ENCODE measurements around the gene UVSSA. TPM values are rescaled to one million over a fixed set of nuclear protein-coding genes. Genes with fewer than 3 reads are reported as not detected.

The UVSSA gene
- total and polyA plus RNA-seq, 2 experiments from 2014 or later, result 2.9 to 4.1 TPM

DNA sequence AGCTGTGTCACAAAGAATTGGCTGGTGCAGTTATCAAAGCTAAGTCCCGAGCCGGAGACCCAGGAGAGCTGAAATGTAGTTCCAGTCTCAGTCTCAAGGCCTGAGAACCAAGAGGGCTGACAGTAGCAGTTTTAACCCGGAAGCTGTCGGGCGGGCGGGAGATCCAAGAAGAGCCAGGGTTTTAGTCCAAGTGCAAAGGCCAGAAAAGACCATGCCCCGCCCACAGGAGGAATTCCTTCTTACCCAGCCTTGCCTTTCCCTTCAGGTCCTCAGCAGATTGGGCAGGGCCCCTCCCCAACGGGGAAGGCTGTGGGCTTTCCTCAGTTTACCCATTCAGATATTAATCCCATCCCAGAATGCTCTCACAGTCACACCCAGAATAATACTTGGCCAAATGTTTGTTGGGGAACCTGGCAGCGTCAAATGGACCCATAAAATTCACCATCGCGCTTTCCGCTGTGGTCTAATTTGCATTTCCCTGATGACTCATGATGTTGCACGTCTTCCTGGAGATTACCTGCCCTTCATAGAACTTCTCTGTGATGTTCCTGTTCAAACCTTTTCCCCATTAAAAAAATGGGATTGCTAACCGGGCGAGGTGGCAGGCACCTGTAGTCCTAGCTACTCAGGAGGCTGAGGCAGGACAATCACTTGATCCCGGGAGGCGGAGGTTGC lies 41.1 kb upstream of the UVSSA start:
- no peaks in the 10 kb centered on the region for H3K9me3 ChIP-seq (ENCODE audit: low read depth)
- H3K27ac ChIP-seq, result no peak overlapping the region
- TF ChIP-seq EZH2phosphoT487 (IDR thresholded peaks at IDR 0.05; ENCODE audit: insufficient read depth, low read depth) (no peak), EZH2 (IDR thresholded peaks at IDR 0.05; ENCODE audit: insufficient read depth, poor library complexity, severe bottlenecking) (no peak)
- no peak overlapping the region for H2AFZ ChIP-seq
- no peaks in the 10 kb centered on the region for H3K36me3 ChIP-seq (ENCODE audit: low read depth)
- in situ Hi-C loops (cut with MboI), result no loop called here
- no peak overlapping the region for H3K4me3 ChIP-seq
- peaks cover 10% of the 10 kb centered on the region; the same call in 1 of the 2 replicates for H3K4me1 ChIP-seq (ENCODE audit: insufficient read depth)
- H3K79me2 ChIP-seq (ENCODE audit: insufficient read depth), result peaks cover 99% of the 10 kb centered on the region
- 86% methylated on average over 17 of the region's 17 CpGs for WGBS, 2 experiments (ENCODE audit: low coverage in 1 of 2, low lambda C conversion rate in 2 of 2, missing lambda C conversion rate in 2 of 2)
- H3K9me2 ChIP-seq (ENCODE audit: insufficient read depth), result no peaks in the 10 kb centered on the region
- no peak for DNase-seq
- H3K9ac ChIP-seq, result no peak overlapping the region
- H3K4me2 ChIP-seq (ENCODE audit: unreplicated experiment), result no peak overlapping the region
- H4K20me1 ChIP-seq (ENCODE audit: insufficient read depth), result peaks cover 5% of the 10 kb centered on the region; the same call in 1 of the 2 replicates
- no peaks in the 10 kb centered on the region for H3K27me3 ChIP-seq (replicated peaks; ENCODE audit: insufficient read depth)
- H3F3A ChIP-seq (ENCODE audit: insufficient read depth), result peaks cover 25% of the 10 kb centered on the region

- H4K20me1 ChIP-seq (ENCODE audit: insufficient read depth), result peaks cover 5% of the 10 kb centered on the region; the same call in 1 of the 2 replicates
Measured at GRCh38 chr4:1307951-1308735, 38.9 kb upstream of the UVSSA start.

DNA sequence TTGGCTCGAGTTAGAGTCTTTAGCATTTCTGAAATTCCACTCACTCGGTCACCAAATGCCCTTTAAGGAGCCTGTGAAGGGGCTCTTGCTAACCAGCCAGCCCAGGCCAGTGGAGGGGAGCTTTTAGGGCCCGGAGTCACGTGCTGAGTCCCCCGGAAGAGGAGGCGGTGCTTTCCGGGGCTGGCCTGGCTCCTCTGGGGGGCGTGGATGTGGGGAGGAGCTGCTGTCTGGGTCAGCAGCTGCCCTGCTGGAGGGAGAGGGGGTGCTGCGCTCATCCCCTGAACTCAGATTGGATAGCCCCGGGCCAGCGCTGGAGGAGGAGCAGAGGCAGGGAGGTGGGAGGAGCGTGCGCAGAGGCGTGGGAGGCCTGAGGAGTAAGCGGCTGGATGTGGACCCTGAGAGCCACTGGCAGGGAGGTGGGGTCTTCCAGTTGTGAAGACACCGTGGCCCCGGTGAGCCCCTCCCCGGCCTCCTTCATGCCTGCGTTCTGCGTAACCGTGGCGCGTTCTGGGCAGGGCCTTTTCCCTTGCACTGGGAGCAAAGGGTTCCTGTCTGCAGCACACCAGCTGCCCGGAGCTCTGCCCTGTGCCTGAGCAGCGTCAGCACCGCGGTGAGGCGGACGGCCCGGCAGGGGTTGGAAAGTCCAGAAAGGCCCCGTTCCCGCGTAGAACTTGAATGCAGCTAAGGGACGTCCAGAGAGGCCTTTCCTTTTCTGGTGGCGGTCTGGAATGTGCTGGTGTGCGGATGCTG lies 37.6 kb upstream of the UVSSA start:
- Histone ChIP-seq H3K4me1 (ENCODE audit: insufficient read depth) (peaks cover 10% of the 10 kb centered on the region; the same call in 1 of the 2 replicates), H3F3A (ENCODE audit: insufficient read depth) (peaks cover 16% of the 10 kb centered on the region), H3K27me3 (replicated peaks; ENCODE audit: insufficient read depth) (no peaks in the 10 kb centered on the region), H3K27ac (peak overlapping the region; percentile 70), H3K9ac (peak overlapping the region; percentile 56), H3K36me3 (ENCODE audit: low read depth) (peaks cover 5% of the 10 kb centered on the region; the same call in 1 of the 2 replicates), H2AFZ (peak overlapping the region; percentile 39), H3K9me3 (ENCODE audit: low read depth) (no peaks in the 10 kb centered on the region), H3K9me2 (ENCODE audit: insufficient read depth) (no peaks in the 10 kb centered on the region), H4K20me1 (ENCODE audit: insufficient read depth) (peaks cover 5% of the 10 kb centered on the region; the same call in 1 of the 2 replicates), H3K4me2 (ENCODE audit: unreplicated experiment) (peak overlapping the region; percentile 83), H3K4me3 (peak overlapping the region; percentile 63), H3K79me2 (ENCODE audit: insufficient read depth) (peaks cover 99% of the 10 kb centered on the region)
- in situ Hi-C loops (cut with MboI), result no loop called here
- WGBS, 2 experiments (ENCODE audit: low coverage in 1 of 2, low lambda C conversion rate in 2 of 2, missing lambda C conversion rate in 2 of 2), result 4 to 5% methylated on average over 35 to 36 of the region's 36 CpGs
- no peak for TF ChIP-seq EZH2 (IDR thresholded peaks at IDR 0.05; ENCODE audit: insufficient read depth, poor library complexity, severe bottlenecking)
- peak; percentile 92 for DNase-seq

More at GRCh38 chr4:1307951-1308735, 38.9 kb upstream of the UVSSA start:
- H3K36me3 ChIP-seq (ENCODE audit: low read depth), result no peaks in the 10 kb centered on the region; the same call in 1 of the 2 replicates
- peaks cover 99% of the 10 kb centered on the region for H3K79me2 ChIP-seq (ENCODE audit: insufficient read depth)
- H3K9ac ChIP-seq, result no peak overlapping the region
- H3F3A ChIP-seq (ENCODE audit: insufficient read depth), result peaks cover 14% of the 10 kb centered on the region
- no peak for DNase-seq
- no peak overlapping the region for H2AFZ ChIP-seq
- no peak overlapping the region for H3K27ac ChIP-seq
- H3K4me3 ChIP-seq, result no peak overlapping the region
- H3K27me3 ChIP-seq (replicated peaks; ENCODE audit: insufficient read depth), result no peaks in the 10 kb centered on the region
- TF ChIP-seq EZH2phosphoT487 (IDR thresholded peaks at IDR 0.05; ENCODE audit: insufficient read depth, low read depth), result no peak
- no peak for TF ChIP-seq EZH2 (IDR thresholded peaks at IDR 0.05; ENCODE audit: insufficient read depth, poor library complexity, severe bottlenecking)
- 96% methylated on average over 32 to 34 of the region's 34 CpGs for WGBS, 2 experiments (ENCODE audit: low coverage in 1 of 2, low lambda C conversion rate in 2 of 2, missing lambda C conversion rate in 2 of 2)
- H3K4me1 ChIP-seq (ENCODE audit: insufficient read depth), result peaks cover 10% of the 10 kb centered on the region; the same call in 1 of the 2 replicates
- H3K4me2 ChIP-seq (ENCODE audit: unreplicated experiment), result no peak overlapping the region
- H3K9me3 ChIP-seq (ENCODE audit: low read depth), result no peaks in the 10 kb centered on the region
- in situ Hi-C loops (cut with MboI), result no loop called here
- H3K9me2 ChIP-seq (ENCODE audit: insufficient read depth), result no peaks in the 10 kb centered on the region
